HG03342 (cell line): ENCODE results near the gene AS3MT.
"Not testable (repeated sequence)": the region's sequence is repeated elsewhere in the genome, so short reads cannot be mapped to it uniquely, and the experiment has no call there.

ENCODE experiments used
- ATAC-seq: cut with Tn5 transposase; IDR thresholded peaks from one replicate; pipeline ENCODE4 v1.9.1; 2021; ENCODE audit warnings: mild to moderate bottlenecking, moderate library complexity; ENCODE audit not compliant: unreplicated experiment

AS3MT gene

GRCh38 chr10:102918817-102919245 lies 49.6 kb downstream of the AS3MT start:
- ATAC-seq: no peak

DNA sequence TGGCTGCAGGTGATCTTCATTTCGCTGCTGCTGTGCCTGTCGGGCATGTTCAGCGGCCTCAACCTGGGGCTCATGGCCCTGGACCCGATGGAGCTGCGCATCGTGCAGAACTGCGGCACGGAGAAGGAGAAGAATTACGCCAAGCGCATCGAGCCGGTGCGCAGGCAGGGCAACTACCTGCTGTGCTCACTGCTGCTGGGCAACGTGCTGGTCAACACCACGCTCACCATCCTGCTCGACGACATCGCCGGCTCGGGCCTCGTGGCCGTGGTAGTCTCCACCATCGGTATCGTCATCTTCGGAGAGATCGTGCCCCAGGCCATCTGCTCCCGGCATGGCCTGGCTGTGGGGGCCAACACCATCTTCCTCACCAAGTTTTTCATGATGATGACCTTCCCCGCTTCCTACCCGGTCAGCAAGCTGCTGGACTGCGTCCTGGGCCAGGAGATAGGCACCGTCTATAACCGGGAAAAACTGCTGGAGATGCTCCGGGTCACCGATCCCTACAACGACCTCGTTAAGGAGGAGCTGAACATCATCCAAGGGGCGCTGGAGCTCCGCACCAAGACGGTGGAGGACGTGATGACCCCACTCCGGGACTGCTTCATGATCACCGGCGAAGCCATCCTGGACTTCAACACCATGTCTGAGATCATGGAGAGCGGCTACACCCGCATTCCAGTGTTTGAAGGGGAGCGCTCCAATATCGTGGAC lies 50.1 kb downstream of the AS3MT start:
- ATAC-seq: no peak

- ATAC-seq: no peak
These were observed 50.9 kb downstream of the AS3MT start for GRCh38 chr10:102919992-102920739.

GRCh38 chr10:102923601-102924000 lies 54.3 kb downstream of the AS3MT start:
- no peak for ATAC-seq

DNA sequence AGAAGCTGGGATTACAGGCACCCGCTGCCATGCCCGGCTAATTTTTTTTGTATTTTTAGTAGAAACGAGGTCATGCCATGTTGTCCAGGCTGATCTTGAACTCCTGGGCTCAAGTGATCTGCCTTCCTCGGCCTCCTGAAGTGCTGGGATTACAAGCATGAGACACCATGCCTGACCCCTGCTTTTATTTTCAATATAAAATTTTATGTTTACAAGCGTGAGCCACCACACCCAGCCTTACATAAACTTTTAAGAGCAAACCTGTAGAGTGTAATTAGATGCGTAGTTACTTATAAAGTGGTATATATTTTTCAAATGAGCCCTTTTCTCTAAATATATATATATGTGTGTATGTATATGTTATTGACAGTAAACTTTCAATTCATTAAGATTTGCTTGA lies 57.6 kb downstream of the AS3MT start:
- ATAC-seq: no peak

DNA sequence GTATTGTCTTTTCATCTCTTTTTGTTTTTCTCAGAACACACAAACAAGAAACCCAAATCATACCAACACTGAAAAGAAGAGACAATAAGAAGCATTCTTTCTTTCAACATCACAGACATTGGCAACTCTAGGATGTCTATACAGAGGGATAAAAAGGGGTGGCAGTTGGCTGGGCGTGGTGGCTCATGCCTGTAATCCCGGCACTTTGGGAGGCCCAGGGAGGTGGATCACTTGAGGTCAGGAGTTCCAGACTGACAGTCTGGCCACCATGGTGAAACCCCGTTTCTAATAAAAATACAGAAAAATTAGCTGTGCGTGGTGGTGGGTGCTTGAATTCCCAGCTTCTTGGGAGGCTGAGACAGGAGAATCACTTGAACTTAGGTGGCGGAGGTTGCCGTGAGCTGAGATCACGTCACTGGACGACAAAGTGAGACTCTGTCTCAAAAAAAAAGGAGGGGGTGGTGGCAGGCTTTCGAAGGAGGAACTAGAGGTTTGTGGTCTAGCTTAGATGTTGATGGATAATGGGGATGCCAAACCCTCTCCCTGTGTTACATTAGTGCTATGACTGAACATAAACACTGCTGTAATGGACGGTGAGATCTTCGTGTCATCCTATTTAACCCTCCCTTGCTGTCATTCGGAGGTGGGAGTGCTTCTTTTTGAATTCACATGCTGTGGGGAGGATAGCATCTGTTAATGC lies 58.2 kb downstream of the AS3MT start:
- no peak for ATAC-seq

DNA sequence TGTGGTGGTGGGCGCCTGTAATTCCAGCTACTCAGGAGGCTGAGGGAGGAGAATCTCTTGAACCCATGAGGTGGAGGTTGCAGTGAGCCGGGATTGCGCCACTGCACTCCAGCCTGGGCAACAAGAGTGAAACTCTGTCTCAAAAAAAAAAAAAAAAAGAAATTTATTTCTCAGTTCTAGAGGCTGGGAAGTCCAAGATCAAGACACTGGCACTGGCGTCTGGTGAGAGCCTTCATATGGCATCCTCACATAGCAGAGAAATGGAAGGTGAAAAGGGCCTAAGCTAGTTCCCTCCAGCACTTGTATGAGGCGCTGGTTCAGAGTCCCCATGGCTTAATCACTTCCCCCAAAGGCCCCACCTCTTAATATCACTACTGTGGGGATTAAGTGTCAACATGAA lies 59.2 kb downstream of the AS3MT start:
- not testable (repeated sequence) for ATAC-seq

GRCh38 chr10:102930720-102931119 lies 61.5 kb downstream of the AS3MT start:
- no peak for ATAC-seq

DNA sequence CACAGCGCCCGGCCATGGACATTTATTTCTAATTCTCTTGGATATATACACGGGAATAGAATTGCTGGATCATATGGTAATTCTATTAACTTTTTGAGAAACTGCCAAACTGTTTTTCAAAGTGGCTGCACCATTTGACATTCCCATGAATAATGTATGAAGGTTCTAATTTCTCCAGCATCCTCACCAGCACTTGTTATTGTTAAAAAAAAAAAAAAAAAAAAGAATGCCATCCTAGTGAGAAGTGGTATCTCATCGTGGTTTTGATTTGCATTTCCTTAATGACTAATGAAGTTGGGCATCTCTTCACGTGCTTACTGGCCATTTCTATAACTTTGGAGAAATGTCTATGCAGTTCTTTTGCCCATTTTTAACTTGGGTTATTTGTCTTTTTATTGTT lies 62.4 kb downstream of the AS3MT start:
- no peak for ATAC-seq

DNA sequence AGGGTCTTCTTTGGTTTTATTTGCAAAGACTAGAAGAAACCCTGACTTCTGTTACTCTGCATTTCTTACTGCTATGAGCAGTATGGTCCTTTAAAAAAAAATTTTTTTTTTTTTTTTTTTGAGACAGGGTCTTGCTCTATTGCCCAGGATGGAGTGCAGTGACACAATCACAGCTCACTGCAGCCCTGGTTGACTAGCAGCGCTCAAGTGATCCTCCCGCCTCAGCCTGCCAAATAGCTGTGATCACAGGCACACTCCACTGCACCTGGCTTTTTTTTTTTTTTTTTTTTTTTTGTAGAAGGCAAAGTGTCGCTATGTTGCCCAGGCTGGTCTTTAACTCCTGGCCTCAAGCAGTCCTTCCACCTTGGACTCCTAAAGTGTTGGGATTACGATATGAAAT lies 66.2 kb downstream of the AS3MT start:
- no peak for ATAC-seq

- no peak for ATAC-seq
These were observed 66.8 kb downstream of the AS3MT start for GRCh38 chr10:102935939-102936605.

DNA sequence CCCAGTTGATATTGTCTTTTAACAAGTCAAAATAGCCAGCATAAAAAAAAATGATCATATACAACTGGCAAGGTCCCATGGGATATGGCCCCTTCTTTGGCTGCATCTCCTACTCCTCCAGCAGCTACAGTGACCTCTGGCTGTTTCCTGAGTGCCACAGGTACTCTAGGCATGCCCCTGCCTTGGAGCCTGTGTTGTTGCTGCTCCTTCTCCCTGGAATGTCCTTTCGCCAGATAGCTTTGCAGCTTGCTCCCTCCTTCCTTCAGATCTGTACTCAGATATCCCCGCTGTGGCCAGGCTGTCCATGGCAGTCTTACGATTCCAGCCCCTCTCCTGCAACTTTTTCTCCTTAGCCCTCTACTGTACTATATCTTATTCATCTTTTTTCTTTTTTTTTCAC lies 72.1 kb downstream of the AS3MT start:
- no peak for ATAC-seq

- no peak for ATAC-seq
These were observed 76.2 kb downstream of the AS3MT start for GRCh38 chr10:102945449-102945848.

DNA sequence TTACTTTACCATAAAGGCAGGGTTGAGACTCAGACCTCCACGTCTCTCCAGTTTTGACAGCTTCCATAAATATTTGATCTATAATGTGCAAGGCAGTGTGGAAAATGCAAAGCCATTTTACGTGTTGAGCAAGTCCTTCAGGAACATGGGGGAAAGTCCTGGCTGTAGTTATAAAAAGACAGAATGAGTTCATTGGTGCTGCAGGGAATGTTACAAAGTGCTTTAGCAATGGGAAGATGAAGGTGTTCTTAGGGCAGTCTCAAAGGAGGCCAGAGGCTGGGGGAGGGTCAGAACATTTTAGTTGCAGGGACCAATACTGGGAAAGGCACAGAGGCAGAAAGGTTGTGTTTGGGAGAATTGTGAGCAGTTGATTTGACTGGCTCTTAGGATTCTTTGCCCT lies 76.7 kb downstream of the AS3MT start:
- ATAC-seq: no peak

DNA sequence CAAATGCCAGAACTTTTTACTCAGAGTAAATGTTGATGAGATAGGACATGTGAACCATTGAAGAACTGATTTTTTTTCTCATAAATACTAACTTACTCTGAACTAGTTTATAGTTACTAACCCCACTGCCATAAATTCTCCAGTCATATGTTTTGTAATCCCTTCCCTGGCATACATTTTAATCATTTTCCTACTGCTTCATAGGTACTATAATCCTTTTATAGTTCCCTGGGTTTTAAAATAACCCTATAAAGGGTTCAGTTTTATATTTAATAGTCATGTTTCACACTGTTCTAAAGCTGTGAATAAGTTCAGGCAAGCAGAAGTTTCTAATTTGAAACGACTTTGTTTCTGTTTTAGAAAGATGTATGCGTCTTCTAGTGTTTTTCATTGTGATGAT lies 77.7 kb downstream of the AS3MT start:
- ATAC-seq: no peak

DNA sequence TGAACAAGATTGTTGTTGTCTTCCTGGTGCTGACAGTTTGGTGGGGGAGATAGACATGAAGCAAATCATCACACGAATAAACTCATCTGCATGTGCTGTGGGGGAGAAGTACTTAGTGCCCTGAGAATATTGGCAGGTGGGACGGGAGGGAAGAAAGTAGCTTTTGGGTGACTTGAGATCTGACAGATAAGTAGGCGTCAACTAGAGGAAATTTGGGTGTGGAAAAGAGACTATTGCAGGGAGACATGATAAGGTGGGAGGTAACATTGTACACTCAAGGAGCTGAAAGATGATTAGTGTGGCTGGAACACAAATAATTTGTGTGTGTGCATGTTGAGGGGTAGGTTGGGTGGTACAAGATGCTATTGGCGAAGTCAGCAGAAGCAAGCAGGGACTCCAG lies 78.9 kb downstream of the AS3MT start:
- ATAC-seq: no peak

DNA sequence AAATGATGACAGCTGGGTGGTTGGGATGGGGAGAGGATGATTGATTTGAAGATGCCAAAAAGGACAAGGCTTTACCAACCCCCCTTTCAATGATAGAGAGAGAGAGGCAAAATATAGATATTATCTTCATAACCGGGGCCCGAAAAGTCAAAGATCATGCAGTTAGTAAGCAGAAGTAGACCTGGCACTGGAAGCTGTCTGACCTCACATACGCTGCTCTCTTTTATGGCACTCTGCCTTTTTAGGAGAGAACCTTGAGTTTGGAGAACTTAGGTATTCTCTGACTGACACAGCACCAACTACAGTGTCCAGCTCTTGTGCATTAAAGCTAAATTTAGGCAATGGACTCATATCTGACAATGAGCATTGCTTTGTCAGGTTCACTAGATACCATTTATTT lies 79.5 kb downstream of the AS3MT start:
- ATAC-seq: no peak

DNA sequence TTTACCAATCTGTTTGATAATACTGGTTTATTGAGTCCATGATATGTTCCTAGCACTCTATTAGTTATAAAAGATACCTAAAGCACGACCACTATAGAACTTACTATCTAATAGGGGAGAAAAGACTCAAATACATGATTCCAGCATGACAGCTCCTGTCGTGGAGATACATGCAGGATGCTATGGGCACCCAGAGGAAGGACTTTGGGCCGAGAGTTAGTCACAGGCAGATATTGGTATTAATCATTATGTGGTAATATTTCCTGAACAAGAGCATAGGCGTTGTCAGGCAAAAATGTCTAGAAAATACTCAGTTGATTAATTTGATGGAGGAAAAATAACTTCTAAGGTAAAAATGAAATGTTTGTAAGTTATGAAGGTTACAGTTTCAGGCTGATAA lies 80.6 kb downstream of the AS3MT start:
- no peak for ATAC-seq

GRCh38 chr10:102951316-102951715 lies 82.0 kb downstream of the AS3MT start:
- no peak for ATAC-seq
